LNCAP (cell line): ENCODE data around the gene LRRC26.

Source experiments
- CTCF ChIP-seq: fragments of 450-650 bp; IDR thresholded peaks from 2 replicates; pipeline ENCODE4 v1.5.1; 2017; ENCODE audit warnings: mild to moderate bottlenecking

LRRC26 gene

GRCh38 chr9:137169896-137170358 lies at the start of gene LRRC26:
LRRC26 (minus strand) TSS chr9:137170051; CDS start chr9:137169943, 108 bp downstream.
- no peak for TF ChIP-seq CTCF

- no peak for TF ChIP-seq CTCF
These were observed 49.0 kb upstream of the LRRC26 start for GRCh38 chr9:137218754-137219271.

- TF ChIP-seq CTCF = no peak
These were observed 48.4 kb upstream of the LRRC26 start for GRCh38 chr9:137218212-137218753.

- no peak for TF ChIP-seq CTCF
These were observed 47.7 kb upstream of the LRRC26 start for GRCh38 chr9:137217276-137218211.

GRCh38 chr9:137216188-137216965 lies 46.5 kb upstream of the LRRC26 start:
- no peak for TF ChIP-seq CTCF

- no peak for TF ChIP-seq CTCF
These were observed 45.5 kb upstream of the LRRC26 start for GRCh38 chr9:137215196-137215986.
